ENCODE measurements around the gene NMT1.

- TF ChIP-seq POLR2A (IDR thresholded peaks at IDR 0.05) (no peak), CTCF (IDR thresholded peaks at IDR 0.05) (no peak)
These were observed 94.4 kb downstream of the NMT1 start for GRCh38 chr17:45155483-45155882.

Data from right lobe of liver (tissue), 4 donors.